Epithelial cell of alveolus of lung (primary cell): Measurements from ENCODE around the gene SLC25A24. TPM values are rescaled to one million over a fixed set of nuclear protein-coding genes. Genes with fewer than 3 reads are reported as not detected.

Experiments
- total RNA-seq: library from RNA; depleted of rRNA; stranded (reverse); fragments of >200 nt; gene quantifications from 2 replicates; pipeline ENCODE4 v1.2.1, GENCODE V29; 2015

SLC25A24 gene
- 30.0 and 44.3 TPM in 2 replicates for total RNA-seq

GRCh38 chr1:108199781-108200686 is at the start of gene SLC25A24:
Gene SLC25A24 (minus strand): TSS chr1:108200343. CDS start chr1:108200138, 205 bp downstream.

DNA sequence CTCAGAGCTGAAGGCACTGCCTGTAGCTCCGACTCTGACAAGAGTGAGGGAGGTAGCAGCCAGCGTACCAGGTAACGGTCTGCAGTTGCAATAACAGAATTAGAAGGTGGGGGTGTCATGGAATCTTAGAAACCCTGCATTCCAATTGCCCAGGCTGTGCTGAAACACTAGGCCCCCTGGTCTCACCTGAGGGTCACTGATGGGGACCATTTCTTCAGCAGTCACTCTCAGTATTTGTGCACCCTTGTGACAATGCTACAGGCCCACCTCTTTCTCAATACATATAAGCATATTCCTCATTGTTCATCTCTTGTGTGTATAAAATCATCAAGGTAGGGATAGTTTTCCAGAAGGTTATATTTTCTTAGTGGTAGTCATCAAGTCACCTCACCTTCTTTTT is 43.8 kb upstream of the SLC25A24 start, which contains the start of gene NBPF4:
NBPF4 (minus strand) TSS at position 101 of the 400 bp plus-strand sequence. CDS start 315 bp downstream, outside the sequence.

Other genes with a start within 250 kb of the SLC25A24 start
- 0.39 TPM in 1 of 2 replicates, not detected in the other for gene VAV3, start 235.2 kb downstream of the SLC25A24 start, total RNA-seq
- gene NBPF4, start 43.7 kb upstream of the SLC25A24 start, total RNA-seq = not detected in 2 replicates
- gene NBPF6, start 250.0 kb upstream of the SLC25A24 start, total RNA-seq = not detected in 2 replicates